K562 (cell line): ENCODE measurements around the gene GSTM2. TPM values are rescaled to one million over a fixed set of nuclear protein-coding genes. Genes with fewer than 3 reads are reported as not detected.

Experiments
- ATAC-seq: fragments of 200-7000 bp; cut with Tn5 transposase; 3 replicates; pipeline ENCODE4 v1.9.1; 2020; ENCODE audit warnings: moderate library complexity
- Bru-seq: library from RNA; stranded (reverse); fragments of 400-500 nt; gene quantifications from one replicate; lab custom pipeline; 2021; lab: Mats Ljungman, UMichigan
- BruChase-seq, 2 experiments: library from RNA; stranded (reverse); fragments of 400-500 nt; gene quantifications; one replicate each; lab custom pipeline; 2021; lab: Mats Ljungman, UMichigan
- BruUV-seq: library from RNA; stranded (reverse); fragments of 400-500 nt; replicated peaks from 2 replicates; lab custom pipeline; 2021; lab: Mats Ljungman, UMichigan
- CTCF ChIA-PET: fragments of 300-600 bp; formaldehyde crosslinking; extraction: SDS; loops from one replicate; lab custom pipeline; 2021; ENCODE audit warnings: low intra/inter-chr PET ratio; lab: Yijun Ruan, JAX
- POLR2A ChIA-PET: fragments of 300-600, 350-650 bp; sonication (Branson Sonifier 250); formaldehyde crosslinking; extraction: SDS; loops from one replicate; lab custom pipeline; 2021; ENCODE audit warnings: antibody characterized with exemption, inconsistent platforms; lab: Yijun Ruan, JAX
- DNase-seq, 4 experiments: peaks; one replicate each; pipeline versions ENCODE4 v3.0.0 to v3.0.0-alpha.2; 2011 to 2018; ENCODE audit warnings: low spot score in 3 of 4, mixed read lengths in 3 of 4; ENCODE audit errors: extremely low read depth in 1 of 4
- FAIRE-seq: peaks from 2 replicates; lab custom pipeline; 2011; peaks lifted over from hg19 to GRCh38; lab: Jason Lieb, UNC
- H2AFZ ChIP-seq: 2 replicates; pipeline ENCODE4 v1.6.0; 2011; ENCODE audit warnings: low read depth, low read length, control low read depth, inconsistent platforms
- H3K27ac ChIP-seq: fragments of 200-600 bp; 3 replicates; pipeline ENCODE4 v1.8.0; 2011; ENCODE audit warnings: low read depth, mild to moderate bottlenecking, control low read depth, inconsistent platforms, low read length, moderate library complexity, mixed read lengths; ENCODE audit errors: extremely low read depth
- H3K27me3 ChIP-seq, 2 experiments: fragments of 300-600 bp in 1 of 2; 2 replicates in 1 of 2; 3 replicates in 1 of 2; pipeline versions ENCODE4 v1.6.0 to v1.8.0; 2011; ENCODE audit warnings: inconsistent platforms in 2 of 2, low read length in 2 of 2, mild to moderate bottlenecking in 1 of 2, mixed read lengths in 1 of 2, moderate library complexity in 1 of 2; ENCODE audit not compliant: control insufficient read depth in 2 of 2, insufficient read depth in 2 of 2
- H3K36me3 ChIP-seq: fragments of 300-600 bp; 3 replicates; pipeline ENCODE4 v1.8.0; 2011; ENCODE audit warnings: mild to moderate bottlenecking, low read length, inconsistent platforms; ENCODE audit not compliant: control insufficient read depth, insufficient read depth
- H3K4me1 ChIP-seq, 2 experiments: fragments of 200-600 bp in 1 of 2; replicated peaks in 1 of 2; 2 replicates in 1 of 2; 3 replicates in 1 of 2; pipeline versions ENCODE4 v1.5.1 to v1.8.0; 2011; ENCODE audit warnings: inconsistent platforms in 2 of 2, low read length in 2 of 2, mild to moderate bottlenecking in 1 of 2, mixed read lengths in 1 of 2, moderate library complexity in 1 of 2; ENCODE audit not compliant: control insufficient read depth in 2 of 2, insufficient read depth in 2 of 2
- H3K4me2 ChIP-seq: 2 replicates; pipeline ENCODE4 v1.6.1; 2011; ENCODE audit warnings: low read length, control low read depth, inconsistent platforms, mixed read lengths; ENCODE audit not compliant: insufficient read depth
- H3K4me3 ChIP-seq: fragments of 200-600 bp; sonication (generic), shearing (Covaris generic); 2 replicates; pipeline ENCODE4 v1.5.1; 2016; ENCODE audit warnings: control low read depth, inconsistent platforms
- H3K79me2 ChIP-seq: fragments of 200-600 bp; 3 replicates; pipeline ENCODE4 v1.8.0; 2011; ENCODE audit warnings: low read length, inconsistent platforms; ENCODE audit not compliant: control insufficient read depth, insufficient read depth
- H3K9ac ChIP-seq, 2 experiments: 2 replicates each; pipeline versions ENCODE4 v1.6.0 to v1.6.1; 2011; ENCODE audit warnings: low read depth in 2 of 2, low read length in 2 of 2, control low read depth in 1 of 2, inconsistent platforms in 1 of 2, mild to moderate bottlenecking in 1 of 2, mixed read lengths in 1 of 2; ENCODE audit not compliant: insufficient read depth in 1 of 2
- H3K9me1 ChIP-seq: one replicate; pipeline ENCODE4 v1.6.0; 2011; ENCODE audit warnings: inconsistent platforms, mild to moderate bottlenecking, low read length, moderate library complexity; ENCODE audit not compliant: control insufficient read depth, insufficient read depth
- H3K9me3 ChIP-seq: replicated peaks from 2 replicates; pipeline ENCODE4 v1.5.1; 2011; ENCODE audit warnings: low read depth, low read length, inconsistent platforms; ENCODE audit not compliant: control insufficient read depth, insufficient read depth
- H4K20me1 ChIP-seq: replicated peaks from 2 replicates; pipeline ENCODE4 v1.6.1; 2011; ENCODE audit warnings: low read length, inconsistent platforms, mixed read lengths; ENCODE audit not compliant: control insufficient read depth, insufficient read depth
- EHMT2 ChIP-seq: fragments of 450-650 bp; IDR thresholded peaks from 2 replicates; pipeline ENCODE4 v1.6.1; 2018; ENCODE audit warnings: antibody characterized with exemption
- ELF1 ChIP-seq: fragments of 200-800 bp; sonication (Bioruptor generic); IDR thresholded peaks from 2 replicates; pipeline ENCODE4 v1.6.1; 2016; ENCODE audit warnings: missing genetic modification characterization, missing compliant biosample characterization
- FOXA1 ChIP-seq: fragments of 450-650 bp; IDR thresholded peaks from 2 replicates; pipeline ENCODE4 v1.6.1; 2016; ENCODE audit warnings: mild to moderate bottlenecking, borderline replicate concordance
- GATAD2B ChIP-seq: fragments of 450-650 bp; IDR thresholded peaks from 2 replicates; pipeline ENCODE4 v1.6.1; 2017; ENCODE audit warnings: mild to moderate bottlenecking, borderline replicate concordance
- JUN ChIP-seq, 2 experiments: sonication (generic) in 1 of 2; formaldehyde crosslinking in 1 of 2; IDR thresholded peaks; 2 replicates each; pipeline versions ENCODE4 v1.6.1 to v1.8.0; 2012 to 2022; ENCODE audit warnings: borderline replicate concordance in 2 of 2, mild to moderate bottlenecking in 2 of 2, improper control_type of control experiment in 1 of 2, low read depth in 1 of 2, low read length in 1 of 2, missing genetic modification reagents in 1 of 2
- JUNB ChIP-seq: fragments of 450-650 bp; formaldehyde crosslinking; conservative IDR thresholded peaks from 2 replicates; pipeline ENCODE4 v1.4.0; 2020; ENCODE audit warnings: mild to moderate bottlenecking
- LARP7 ChIP-seq: fragments of 450-650 bp; IDR thresholded peaks from 2 replicates; pipeline ENCODE4 v1.6.1; 2016
- NR2C1 ChIP-seq, 2 experiments: fragments of 450-650 bp; IDR thresholded peaks; 2 replicates each; pipeline ENCODE4 v1.6.1; 2017; ENCODE audit warnings: mild to moderate bottlenecking in 2 of 2, antibody characterized with exemption in 1 of 2, inconsistent platforms in 1 of 2, missing compliant biosample characterization in 1 of 2, missing genetic modification characterization in 1 of 2
- SNRNP70 ChIP-seq: fragments of 200-400 bp; formaldehyde crosslinking; optimal IDR thresholded peaks from 2 replicates; pipeline ENCODE3; 2017; ENCODE audit warnings: low read depth, low read length
- SREBF2 ChIP-seq: sonication (generic); formaldehyde crosslinking; IDR thresholded peaks from 2 replicates; pipeline ENCODE4 v1.4.0; 2020; ENCODE audit warnings: mild to moderate bottlenecking, missing genetic modification reagents
- SRSF9 ChIP-seq: fragments of 200-400 bp; formaldehyde crosslinking; IDR thresholded peaks from 2 replicates; pipeline ENCODE4 v1.6.1; 2017; ENCODE audit warnings: low read depth, low read length, borderline replicate concordance
- STAT5B ChIP-seq: fragments of 250-450 bp; sonication (Bioruptor Pico); IDR thresholded peaks from 2 replicates; pipeline ENCODE4 v1.8.0; 2021; ENCODE audit warnings: mild to moderate bottlenecking, inconsistent platforms
- XRCC3 ChIP-seq: fragments of 450-650 bp; IDR thresholded peaks from 2 replicates; pipeline ENCODE4 v1.6.1; 2017; ENCODE audit warnings: mild to moderate bottlenecking, moderate library complexity
- ZFPM2 ChIP-seq: fragments of 250-450 bp; sonication (Bioruptor Pico); IDR thresholded peaks from 2 replicates; pipeline ENCODE4 v1.5.1; 2022; ENCODE audit warnings: mild to moderate bottlenecking
- ZNF184 ChIP-seq: sonication (generic); formaldehyde crosslinking; IDR thresholded peaks from 2 replicates; pipeline ENCODE4 v1.5.0; 2020; ENCODE audit warnings: missing genetic modification reagents
- ZNF224 ChIP-seq: sonication (generic); formaldehyde crosslinking; IDR thresholded peaks from 2 replicates; pipeline ENCODE4 v1.8.0; 2022; ENCODE audit warnings: mild to moderate bottlenecking, missing genetic modification reagents
- ZNF23 ChIP-seq: fragments of 250-450 bp; sonication (Bioruptor Pico); IDR thresholded peaks from 2 replicates; pipeline ENCODE4 v1.4.0; 2020; ENCODE audit warnings: mild to moderate bottlenecking
- ZNF717 ChIP-seq: fragments of 250-450 bp; sonication (Bioruptor Pico); IDR thresholded peaks from 2 replicates; pipeline ENCODE4 v1.5.0; 2021
- WGBS: fragments of 100-300 bp; shearing (Covaris generic); methylation state at CpG from one replicate; pipeline ENCODE4 v1.1.6; 2016; ENCODE audit warnings: low coverage, mixed read lengths; ENCODE audit not compliant: insufficient coverage; ENCODE audit errors: missing lambda C conversion rate; 5-methylcytosine and 5-hydroxymethylcytosine counted together
- in situ Hi-C: fragments of 300-500 bp; cut with MboI; formaldehyde crosslinking; loops from 4 replicates; pipeline ENCODE4 v1.15.0; 2018; ENCODE audit warnings: inconsistent platforms, mixed read lengths
- intact Hi-C: fragments of 100-400 bp; cut with micrococcal nuclease; formaldehyde crosslinking; loops from 2 replicates; pipeline ENCODE4 v1.14.2; 2022
- long read RNA-seq, 3 experiments: library from polyadenylated mRNA in 2 of 3; library from RNA in 1 of 3; unstranded in 2 of 3; stranded (forward) in 1 of 3; transcript quantifications; one replicate each; pipeline ENCODE4 v2.0.0, GENCODE V29; 2019 to 2022
- polyA minus RNA-seq, 3 experiments: library from RNA; depleted of rRNA, polyadenylated mRNA; stranded (reverse); fragments of >200 nt; gene quantifications; 2 replicates each; pipeline ENCODE4 v1.2.3, GENCODE V29; 2011
- polyA plus RNA-seq, 8 experiments: library from polyadenylated mRNA; depleted of rRNA in 4 of 8; stranded (reverse) in 5 of 8; unstranded in 3 of 8; fragments of >200 nt; fragmentation: Nextera tagmentation in 2 of 8; fragmentation: Illumina TruSeq in 1 of 8; extraction: Ambion mirVana in 2 of 8; extraction: Trizol in 1 of 8; gene quantifications; 2 replicates each; pipeline versions ENCODE4 v1.2.1 to v1.2.3, GENCODE V29; 2011 to 2014; ENCODE audit warnings: inconsistent platforms in 1 of 8, missing spikeins in 1 of 8
- total RNA-seq, 7 experiments: library from RNA; depleted of rRNA in 6 of 7; stranded (reverse); fragments of >200 nt in 6 of 7; fragmentation: Illumina TruSeq in 2 of 7; extraction: Trizol in 2 of 7; gene quantifications; 2 replicates each; pipeline versions ENCODE4 v1.2.1 to v1.2.3, GENCODE V29; 2011 to 2021; ENCODE audit warnings: low replicate concordance in 1 of 7
- TF ChIP-seq, protein P1 (sequence below): fragments of 250-450 bp; sonication (Bioruptor Pico); IDR thresholded peaks from 2 replicates; pipeline ENCODE4 v1.6.1; 2021; ENCODE audit warnings: mild to moderate bottlenecking

GSTM2 gene
- 18.6 and 26.2 TPM in 2 replicates for total RNA-seq (2011; cell fraction: chromatin; rRNA removed; ENCODE audit: low replicate concordance)
- 12.3 and 13.0 TPM in 2 replicates for total RNA-seq (2011; cell fraction: nucleolus; rRNA removed)
- total RNA-seq (2011; cell fraction: nucleoplasm; rRNA removed), result 16.2 and 17.0 TPM in 2 replicates
- total RNA-seq (2014; rRNA removed) (1.6 TPM in 2 replicates), total RNA-seq (2014; rRNA removed; fragmentation: Illumina TruSeq; extraction: Trizol) (2.5 and 2.6 TPM in 2 replicates), total RNA-seq (2015; rRNA removed; fragmentation: Illumina TruSeq; extraction: Trizol) (4.2 TPM in 2 replicates), total RNA-seq (2021) (6.4 and 6.8 TPM in 2 replicates), polyA plus RNA-seq (2011; rRNA removed) (5.4 and 11.9 TPM in 2 replicates), polyA plus RNA-seq (2014; fragmentation: Illumina TruSeq; extraction: Trizol) (8.6 and 10.9 TPM in 2 replicates), polyA plus RNA-seq (2014; fragmentation: Nextera tagmentation; extraction: Ambion mirVana) (10 to 100 TPM; 12.4 to 15.1 TPM), polyA plus RNA-seq (2014; rRNA removed) (7.6 and 7.7 TPM in 2 replicates), polyA minus RNA-seq (2011; rRNA and poly(A)+ RNA removed) (4.1 and 4.3 TPM in 2 replicates), Bru-seq, nascent RNA (percentile 26 among the genes with signal in this experiment), BruChase-seq, experiment 1, labeled RNA remaining after a 2-hour chase (percentile 22 among the genes with signal in this experiment), BruChase-seq, experiment 2, labeled RNA remaining after a 6-hour chase (percentile 29 among the genes with signal in this experiment)
- 7.2 and 11.1 TPM in 2 replicates for polyA plus RNA-seq (2011; cell fraction: cytosol; rRNA removed)
- polyA plus RNA-seq (2011; cell fraction: nucleus; rRNA removed), result 53.6 and 78.5 TPM in 2 replicates
- 12.4 and 26.5 TPM in 2 replicates for polyA plus RNA-seq (2012)
- 0.95 and 2.5 TPM in 2 replicates for polyA minus RNA-seq (2011; cell fraction: cytosol; rRNA and poly(A)+ RNA removed)
- polyA minus RNA-seq (2011; cell fraction: nucleus; rRNA and poly(A)+ RNA removed), result 5.1 and 10.0 TPM in 2 replicates
- long read RNA-seq, experiment 1, transcript GSTM2-201 (8 exons, 1,157 nt), result major isoform, 6 of 7 reads
- long read RNA-seq, experiment 1, partial matches to known transcripts, result 0 of 7 reads
- long read RNA-seq, experiment 1, other reads (novel, unspliced or antisense), result 1 of 7 reads
- long read RNA-seq, experiment 2, partial matches to known transcripts, result 0 of 7 reads
- long read RNA-seq, experiment 2, other reads (novel, unspliced or antisense), result 1 of 7 reads
- long read RNA-seq, experiment 3, transcript GSTM2-201 (8 exons, 1,157 nt), result major isoform, 8 of 8 reads
- long read RNA-seq, experiment 3, partial matches to known transcripts, result 0 of 8 reads
- long read RNA-seq, experiment 3, other reads (novel, unspliced or antisense), result 0 of 8 reads

DNA sequence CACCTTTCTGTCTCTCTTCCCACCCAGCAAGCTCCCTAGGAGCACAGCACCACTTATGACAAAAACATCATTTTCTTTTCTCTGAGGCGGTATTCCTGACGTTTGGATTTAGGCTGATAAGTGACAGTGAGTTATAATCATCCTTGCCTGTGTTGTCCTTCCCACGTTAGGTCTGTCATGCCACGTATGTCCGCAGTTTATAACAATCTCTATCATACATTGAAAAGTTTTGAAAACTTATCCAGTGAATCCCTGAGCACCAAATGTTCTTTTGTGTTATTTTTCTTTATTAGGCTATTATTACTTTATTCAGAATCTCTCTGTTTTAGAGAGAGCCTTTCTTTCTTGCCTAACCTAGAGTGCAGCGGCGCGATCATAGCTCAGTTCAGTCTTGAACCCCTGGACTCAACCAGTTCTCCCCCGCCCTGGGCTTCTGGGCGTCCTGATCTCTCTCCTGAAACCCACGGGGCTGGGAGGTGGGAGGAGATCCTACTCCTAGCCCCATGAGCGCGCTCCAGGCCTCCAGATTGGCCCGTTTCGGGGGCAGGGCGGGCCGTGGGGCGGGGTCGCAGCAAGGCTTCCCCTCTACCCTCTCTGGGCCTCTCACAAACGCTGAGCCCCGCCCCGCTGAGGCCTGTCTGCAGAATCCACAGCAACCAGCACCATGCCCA lies at the start of gene GSTM2:
Gene GSTM2, plus strand, starts transcription at position 606 of the 671 bp plus-strand sequence. Its CDS starts 59 bp downstream, at position 665.
- BruUV-seq, result no TSS peak
- Histone ChIP-seq H3K9me1 (no peaks in the 10 kb centered on the region), H3K4me2 (peak within 1 kb of the TSS; percentile 62), H3K27me3 (no peaks in the 10 kb centered on the region), H3K4me1 (peaks cover 4 to 15% of the 10 kb centered on the region in 2 experiments), H3K9me3 (no peaks in the 10 kb centered on the region), H3K27ac (no peak within 1 kb of the TSS), H3K36me3 (no peaks in the 10 kb centered on the region), H2AFZ (peak within 1 kb of the TSS; percentile 91), H4K20me1 (no peaks in the 10 kb centered on the region), H3K79me2 (no peaks in the 10 kb centered on the region), H3K9ac (peak within 1 kb of the TSS; percentile 43 to 57), H3K4me3 (peak within 1 kb of the TSS; percentile 28)
- ATAC-seq (peak; percentile 100), DNase-seq (peak; percentile 94 to 96 (median 96)), FAIRE-seq (peak; percentile 94)
- in situ Hi-C loops, result no loop called here
- 8% methylated on average over 18 of the region's 22 CpGs for WGBS
- POLR2A ChIA-PET, result interaction anchor here (0.6 to 1.1 kb wide), 4 partner anchors 9 to 118 kb away, joined by 3 to 4 read pairs (median 4); partner anchors contain the start of genes GSTM3 and GSTM4
- intact Hi-C loops, result no loop called here
- CTCF ChIA-PET, result no interaction called here
- TF ChIP-seq GATAD2B (0 out of 2 replicates have a peak, but pooled peaks have one; percentile 16), SRSF9 (no peak), FOXA1 (no peak), ZNF23 (CRISPR knock-in tag) (no peak), ZNF224 (CRISPR knock-in tag) (no peak), ELF1 (no peak), JUNB (CRISPR knock-in tag) (no peak), ZNF184 (no peak), ZNF717 (no peak), EHMT2 (no peak), JUN (IDR thresholded peaks at IDR 0.05; ENCODE audit: borderline replicate concordance, low read depth, low read length) (no peak), JUN (CRISPR knock-in tag; IDR thresholded peaks at IDR 0.05; ENCODE audit: borderline replicate concordance) (no peak), NR2C1 (IDR thresholded peaks at IDR 0.05) (no peak), NR2C1 (tag; IDR thresholded peaks at IDR 0.05) (no peak), ZFPM2 (CRISPR knock-in tag) (no peak), SREBF2 (no peak), XRCC3 (no peak), STAT5B (CRISPR knock-in tag) (no peak), SNRNP70 (no peak), LARP7 (no peak)
- TF ChIP-seq, protein P1, sequence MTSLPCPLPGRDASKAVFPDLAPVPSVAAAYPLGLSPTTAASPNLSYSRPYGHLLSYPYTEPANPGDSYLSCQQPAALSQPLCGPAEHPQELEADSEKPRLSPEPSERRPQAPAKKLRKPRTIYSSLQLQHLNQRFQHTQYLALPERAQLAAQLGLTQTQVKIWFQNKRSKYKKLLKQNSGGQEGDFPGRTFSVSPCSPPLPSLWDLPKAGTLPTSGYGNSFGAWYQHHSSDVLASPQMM, result no peak
